ENCODE data around the gene MGAT5.

MGAT5 gene

GRCh38 chr2:134282629-134283400 is 28.9 kb downstream of the MGAT5 start:
- Histone ChIP-seq H3K27me3 (ENCODE audit: insufficient read depth, low read length) (no peaks in the 10 kb centered on the region), H3K36me3 (ENCODE audit: insufficient read depth, low read length) (peaks cover 11% of the 10 kb centered on the region; the same call in 1 of the 2 replicates), H3K27ac (ENCODE audit: low read depth, low read length, poor library complexity, severe bottlenecking) (peak overlapping the region; percentile 97), H3K4me1 (ENCODE audit: insufficient read depth, low read length, severe bottlenecking) (peaks cover 100% of the 10 kb centered on the region), H3K9me2 (ENCODE audit: low read depth, low read length) (no peaks in the 10 kb centered on the region), H4K20me1 (ENCODE audit: insufficient read depth, low read length) (no peaks in the 10 kb centered on the region), H2AFZ (ENCODE audit: low read length) (no peak overlapping the region), H3K79me2 (ENCODE audit: insufficient read depth, low read length) (peaks cover 54% of the 10 kb centered on the region), H3K4me3 (ENCODE audit: low read depth, low read length, poor library complexity, severe bottlenecking) (peak overlapping the region; percentile 33), H3K9ac (ENCODE audit: low read length) (peak overlapping the region; percentile 52), H3F3A (ENCODE audit: insufficient read depth, low read length) (no peaks in the 10 kb centered on the region), H3K4me2 (ENCODE audit: low read length) (peak overlapping the region; percentile 64), H3K9me3 (ENCODE audit: low read length) (no peaks in the 10 kb centered on the region)
- TF ChIP-seq EZH2 (IDR thresholded peaks at IDR 0.05; ENCODE audit: borderline replicate concordance, low read length) (no peak), CTCF (IDR thresholded peaks at IDR 0.05; ENCODE audit: low read length) (no peak)

GRCh38 chr2:134283661-134284060 is 29.8 kb downstream of the MGAT5 start:
- Histone ChIP-seq H3K27ac (ENCODE audit: low read depth, low read length, poor library complexity, severe bottlenecking) (peak overlapping the region; percentile 97), H3K9me2 (ENCODE audit: low read depth, low read length) (no peaks in the 10 kb centered on the region), H3K79me2 (ENCODE audit: insufficient read depth, low read length) (peaks cover 48% of the 10 kb centered on the region)

GRCh38 chr2:134284119-134284670 is 30.3 kb downstream of the MGAT5 start:
- no peaks in the 10 kb centered on the region for H4K20me1 ChIP-seq (ENCODE audit: insufficient read depth, low read length)
- no peak for TF ChIP-seq CTCF (IDR thresholded peaks at IDR 0.05; ENCODE audit: low read length)
- TF ChIP-seq EZH2 (IDR thresholded peaks at IDR 0.05; ENCODE audit: borderline replicate concordance, low read length), result no peak
- no peaks in the 10 kb centered on the region for H3K27me3 ChIP-seq (ENCODE audit: insufficient read depth, low read length)
- H2AFZ ChIP-seq (ENCODE audit: low read length), result no peak overlapping the region
- no peaks in the 10 kb centered on the region for H3K9me2 ChIP-seq (ENCODE audit: low read depth, low read length)
- no peaks in the 10 kb centered on the region for H3K36me3 ChIP-seq (ENCODE audit: insufficient read depth, low read length)
- H3K9me3 ChIP-seq (ENCODE audit: low read length), result no peaks in the 10 kb centered on the region
- H3K4me1 ChIP-seq (ENCODE audit: insufficient read depth, low read length, severe bottlenecking), result peaks cover 100% of the 10 kb centered on the region
- peak overlapping the region; percentile 97 for H3K27ac ChIP-seq (ENCODE audit: low read depth, low read length, poor library complexity, severe bottlenecking)
- no peaks in the 10 kb centered on the region for H3F3A ChIP-seq (ENCODE audit: insufficient read depth, low read length)
- H3K9ac ChIP-seq (ENCODE audit: low read length), result peak overlapping the region; percentile 52
- peaks cover 44% of the 10 kb centered on the region for H3K79me2 ChIP-seq (ENCODE audit: insufficient read depth, low read length)
- peak overlapping the region; percentile 64 for H3K4me2 ChIP-seq (ENCODE audit: low read length)
- peak overlapping the region; percentile 10 for H3K4me3 ChIP-seq (ENCODE audit: low read depth, low read length, poor library complexity, severe bottlenecking)

More at GRCh38 chr2:134283661-134284060, 29.8 kb downstream of the MGAT5 start:
- Histone ChIP-seq H2AFZ (ENCODE audit: low read length) (no peak overlapping the region), H3K4me2 (ENCODE audit: low read length) (peak overlapping the region; percentile 64), H3K27me3 (ENCODE audit: insufficient read depth, low read length) (no peaks in the 10 kb centered on the region), H3K9me3 (ENCODE audit: low read length) (no peaks in the 10 kb centered on the region), H4K20me1 (ENCODE audit: insufficient read depth, low read length) (no peaks in the 10 kb centered on the region), H3F3A (ENCODE audit: insufficient read depth, low read length) (no peaks in the 10 kb centered on the region), H3K9ac (ENCODE audit: low read length) (peak overlapping the region; percentile 52), H3K4me1 (ENCODE audit: insufficient read depth, low read length, severe bottlenecking) (peaks cover 100% of the 10 kb centered on the region), H3K36me3 (ENCODE audit: insufficient read depth, low read length) (peaks cover 3% of the 10 kb centered on the region; the same call in 1 of the 2 replicates), H3K4me3 (ENCODE audit: low read depth, low read length, poor library complexity, severe bottlenecking) (peak overlapping the region; percentile 10)
- TF ChIP-seq CTCF (IDR thresholded peaks at IDR 0.05; ENCODE audit: low read length) (no peak), EZH2 (IDR thresholded peaks at IDR 0.05; ENCODE audit: borderline replicate concordance, low read length) (no peak)
